CD14-positive monocyte (primary cell): ENCODE results near the gene TAOK1. TPM values are rescaled to one million over a fixed set of nuclear protein-coding genes. Genes with fewer than 3 reads are reported as not detected.
A peak's percentile ranks its signal among the peaks of the same experiment; 100 is the strongest.

ENCODE experiments used
- DNase-seq, 3 donors: peaks; one replicate each; pipeline ENCODE4 v3.0.0-alpha.2; 2011 to 2022
- H2AFZ ChIP-seq: 2 replicates; pipeline ENCODE4 v1.6.0; 2012; ENCODE audit warnings: mild to moderate bottlenecking, low read depth, low read length, inconsistent platforms; ENCODE audit not compliant: insufficient read depth, poor library complexity, severe bottlenecking
- H3K27ac ChIP-seq, 2 donors: 1 replicate in 1 of 2; 2 replicates in 1 of 2; pipeline ENCODE4 v1.5.1; 2012 to 2013; ENCODE audit warnings: low read length in 2 of 2, control low read depth in 1 of 2, inconsistent platforms in 1 of 2, low read depth in 1 of 2, mild to moderate bottlenecking in 1 of 2
- H3K27me3 ChIP-seq, 2 donors: one replicate each; pipeline versions ENCODE4 v1.6.0 to v1.6.1; 2011 to 2013; ENCODE audit warnings: low read length in 2 of 2; ENCODE audit not compliant: control insufficient read depth in 2 of 2, insufficient read depth in 2 of 2
- H3K36me3 ChIP-seq, 2 donors: replicated peaks in 1 of 2; 1 replicate in 1 of 2; 2 replicates in 1 of 2; pipeline versions ENCODE4 v1.5.1 to v1.6.1; 2012 to 2013; ENCODE audit warnings: low read length in 2 of 2, control low read depth in 1 of 2, inconsistent platforms in 1 of 2, mild to moderate bottlenecking in 1 of 2; ENCODE audit not compliant: insufficient read depth in 2 of 2, control insufficient read depth in 1 of 2
- H3K4me1 ChIP-seq, 2 donors: 1 replicate in 1 of 2; 2 replicates in 1 of 2; pipeline versions ENCODE4 v1.5.1 to v1.6.1; 2012 to 2013; ENCODE audit warnings: low read length in 2 of 2, control low read depth in 1 of 2, inconsistent platforms in 1 of 2, mild to moderate bottlenecking in 1 of 2, moderate library complexity in 1 of 2; ENCODE audit not compliant: insufficient read depth in 2 of 2, control insufficient read depth in 1 of 2
- H3K4me2 ChIP-seq: replicated peaks from 2 replicates; pipeline ENCODE3; 2012; ENCODE audit warnings: low read length, moderate library complexity, mild to moderate bottlenecking; ENCODE audit not compliant: poor library complexity, severe bottlenecking; ENCODE audit errors: extremely low read depth
- H3K4me3 ChIP-seq, 3 experiments: fragments of 200-600 bp in 1 of 3; sonication (generic) in 1 of 3; replicated peaks in 1 of 3; 1 replicate in 2 of 3; 2 replicates in 1 of 3; pipeline ENCODE4 v1.5.1; 2011 to 2013; ENCODE audit warnings: low read length in 3 of 3, mild to moderate bottlenecking in 3 of 3, control low read depth in 2 of 3, low read depth in 2 of 3, inconsistent platforms in 1 of 3, moderate library complexity in 1 of 3
- H3K79me2 ChIP-seq: 2 replicates; pipeline ENCODE4 v1.6.0; 2012; ENCODE audit warnings: mild to moderate bottlenecking, control low read depth, inconsistent platforms, low read length, moderate library complexity; ENCODE audit not compliant: insufficient read depth
- H3K9ac ChIP-seq: 2 replicates; pipeline ENCODE4 v1.6.0; 2017; ENCODE audit warnings: low read length, mild to moderate bottlenecking; ENCODE audit not compliant: insufficient read depth, poor library complexity, severe bottlenecking
- H3K9me3 ChIP-seq, 2 donors: replicated peaks in 1 of 2; 1 replicate in 1 of 2; 2 replicates in 1 of 2; pipeline versions ENCODE4 v1.5.1 to v1.6.1; 2012 to 2013; ENCODE audit warnings: low read length in 2 of 2, control low read depth in 1 of 2; ENCODE audit not compliant: control insufficient read depth in 1 of 2, insufficient read depth in 1 of 2
- H4K20me1 ChIP-seq: 2 replicates; pipeline ENCODE4 v1.6.0; 2012; ENCODE audit warnings: mild to moderate bottlenecking, low read length, control low read depth, moderate library complexity; ENCODE audit not compliant: insufficient read depth
- H3K27ac Mint-ChIP-seq, 7 donors: one replicate each; pipeline ENCODE4 v1.8.0; 2020; ENCODE audit warnings: mild to moderate bottlenecking in 7 of 7, mixed read lengths in 7 of 7, moderate library complexity in 6 of 7, inconsistent platforms in 2 of 7
- H3K27me3 Mint-ChIP-seq, 3 donors: one replicate each; pipeline ENCODE4 v1.8.0; 2021 to 2022; ENCODE audit warnings: low read depth in 3 of 3, mild to moderate bottlenecking in 3 of 3, mixed read lengths in 3 of 3, moderate library complexity in 3 of 3, inconsistent platforms in 1 of 3
- H3K36me3 Mint-ChIP-seq, 2 donors: one replicate each; pipeline ENCODE4 v1.8.0; 2020; ENCODE audit warnings: mixed read lengths in 2 of 2, inconsistent platforms in 1 of 2, mild to moderate bottlenecking in 1 of 2
- H3K4me1 Mint-ChIP-seq: one replicate; pipeline ENCODE4 v1.8.0; 2020; ENCODE audit warnings: mild to moderate bottlenecking, mixed read lengths
- H3K4me3 Mint-ChIP-seq, 2 donors: one replicate each; pipeline ENCODE4 v1.8.0; 2020; ENCODE audit warnings: mild to moderate bottlenecking in 2 of 2, mixed read lengths in 2 of 2, moderate library complexity in 1 of 2
- H3K9me3 Mint-ChIP-seq, 7 donors: one replicate each; pipeline ENCODE4 v1.8.0; 2020 to 2022; ENCODE audit warnings: mixed read lengths in 7 of 7, mild to moderate bottlenecking in 6 of 7, moderate library complexity in 6 of 7, inconsistent platforms in 2 of 7
- CTCF ChIP-seq: fragments of 200-600 bp; IDR thresholded peaks from one replicate; pipeline ENCODE4 v1.8.0; 2022; ENCODE audit warnings: antibody characterized with exemption, mild to moderate bottlenecking
- WGBS: methylation state at CpG from one replicate; pipeline ENCODE4 v1.1.5; 2013; ENCODE audit warnings: missing lambda C conversion rate; ENCODE audit not compliant: insufficient coverage; 5-methylcytosine and 5-hydroxymethylcytosine counted together
- intact Hi-C, 2 donors: fragments of 100-400 bp; cut with micrococcal nuclease; formaldehyde crosslinking; loops; one replicate each; pipeline versions ENCODE4 v1.15.0 to v1.15.1; 2023
- polyA plus RNA-seq, 3 donors: library from polyadenylated mRNA; depleted of rRNA in 1 of 3; unstranded in 2 of 3; stranded (reverse) in 1 of 3; fragments of 300-500 nt in 2 of 3; fragments of >200 nt in 1 of 3; fragmentation: Illumina TruSeq in 2 of 3; gene quantifications; 1 replicate in 2 of 3; 2 replicates in 1 of 3; pipeline ENCODE4 v1.2.3, GENCODE V29; 2012 to 2021

TAOK1 gene
- polyA plus RNA-seq, 3 donors, result 2.4 to 13.9 (median 4.8) TPM

GRCh38 chr17:29409963-29410362, 19.8 kb downstream of the TAOK1 start:
- H3K36me3 Mint-ChIP-seq, result peaks cover 39 to 70% of the 10 kb centered on the region in 2 donors
- peaks cover 0 to 1% (median 0%) of the 10 kb centered on the region in 7 donors for H3K9me3 Mint-ChIP-seq
- no peak overlapping the region for H3K9ac ChIP-seq
- intact Hi-C loops, result no loop called here
- H3K4me1 ChIP-seq, result peaks cover 8 to 13% of the 10 kb centered on the region in 2 donors
- no peak for DNase-seq
- no peaks in the 10 kb centered on the region for H3K27me3 ChIP-seq
- peaks cover 21% of the 10 kb centered on the region for H3K4me1 Mint-ChIP-seq
- no CpG with 5 or more reads among the region's 6 CpGs for WGBS
- H3K4me3 ChIP-seq, result no peak overlapping the region
- no peaks in the 10 kb centered on the region for H3K9me3 ChIP-seq
- H3K27ac Mint-ChIP-seq, result peak overlapping the region in 2 of 7 donors; percentile 55 to 83
- H3K36me3 ChIP-seq, result peaks cover 12 to 53% of the 10 kb centered on the region in 2 donors
- peaks cover 0 to 1% (median 0%) of the 10 kb centered on the region in 3 donors for H3K27me3 Mint-ChIP-seq
- no peak for TF ChIP-seq CTCF
- H3K4me2 ChIP-seq, result no peak overlapping the region
- H2AFZ ChIP-seq, result no peak overlapping the region
- H3K4me3 Mint-ChIP-seq, result no peak overlapping the region
- peaks cover 97% of the 10 kb centered on the region for H3K79me2 ChIP-seq
- H3K27ac ChIP-seq, result peak overlapping the region in 1 of 2 donors; percentile 20
- H4K20me1 ChIP-seq, result peaks cover 98% of the 10 kb centered on the region

GRCh38 chr17:29412780-29413565, 22.8 kb downstream of the TAOK1 start:
- Histone ChIP-seq H3K9ac (no peak overlapping the region), H3K36me3 (peaks cover 2 to 46% of the 10 kb centered on the region in 2 donors), H4K20me1 (peaks cover 98% of the 10 kb centered on the region), H3K4me3 (no peak overlapping the region), H3K9me3 (no peaks in the 10 kb centered on the region), H3K79me2 (peaks cover 97% of the 10 kb centered on the region), H3K4me1 (peaks cover 8 to 13% of the 10 kb centered on the region in 2 donors), H3K27ac (peak overlapping the region in 1 of 2 donors; percentile 57), H3K4me2 (no peak overlapping the region), H2AFZ (no peak overlapping the region), H3K27me3 (no peaks in the 10 kb centered on the region)
- Mint-ChIP-seq H3K27me3 (peaks cover 0 to 1% (median 0%) of the 10 kb centered on the region in 3 donors), H3K27ac (peak overlapping the region in 5 of 7 donors; percentile 62 to 86 (median 80)), H3K4me3 (peak overlapping the region in 1 of 2 donors; percentile 33), H3K4me1 (peaks cover 19% of the 10 kb centered on the region), H3K36me3 (peaks cover 29 to 60% of the 10 kb centered on the region in 2 donors), H3K9me3 (peaks cover 0 to 1% (median 0%) of the 10 kb centered on the region in 7 donors)
- DNase-seq, result peak in 2 of 3 donors; percentile 54 to 61
- no peak for TF ChIP-seq CTCF
- whole genome bisulfite sequencing, result 67% methylated on average over 3 of the region's 7 CpGs
- intact Hi-C loops, result no loop called here
